PC-3 (cell line): ENCODE data around the gene MAP3K8. TPM values are rescaled to one million over a fixed set of nuclear protein-coding genes. Genes with fewer than 3 reads are reported as not detected.

Experiments used
- ATAC-seq: fragments of 200-7000 bp; cut with Tn5 transposase; 2 replicates; pipeline ENCODE4 v1.9.1; 2020; ENCODE audit warnings: mild to moderate bottlenecking, moderate library complexity
- BruUV-seq: library from RNA; stranded (reverse); fragments of 400-500 nt; replicated peaks from 2 replicates; lab custom pipeline; 2021; lab: Mats Ljungman, UMichigan
- CTCF ChIA-PET: fragments of 300-600 bp; sonication (Branson Sonifier 250); formaldehyde crosslinking; loops from one replicate; lab custom pipeline; 2022; ENCODE audit warnings: antibody characterized with exemption; lab: Charles Lee
- POLR2A ChIA-PET: fragments of 300-600 bp; sonication (Branson Sonifier 250); formaldehyde crosslinking; loops from one replicate; lab custom pipeline; 2022; ENCODE audit warnings: antibody characterized with exemption; ENCODE audit not compliant: unreplicated experiment; lab: Charles Lee
- DNase-seq: peaks from one replicate; pipeline ENCODE4 v3.0.0-alpha.2; 2015
- H2AFZ ChIP-seq: fragments of 300-600 bp; sonication (generic); 2 replicates; pipeline ENCODE4 v1.6.0; 2016; ENCODE audit warnings: antibody characterized with exemption, low read length
- H3F3A ChIP-seq: fragments of 300-600 bp; sonication (generic); one replicate; pipeline ENCODE4 v1.6.0; 2017; ENCODE audit warnings: antibody characterized with exemption, low read length, control low read depth, mild to moderate bottlenecking; ENCODE audit not compliant: unreplicated experiment
- H3K27ac ChIP-seq: fragments of 300-600 bp; sonication (generic); 2 replicates; pipeline ENCODE4 v1.5.1; 2016; ENCODE audit warnings: mild to moderate bottlenecking, low read length
- H3K27me3 ChIP-seq: fragments of 300-600 bp; sonication (generic); 2 replicates; pipeline ENCODE4 v1.6.1; 2016; ENCODE audit warnings: low read length, mixed read lengths
- H3K36me3 ChIP-seq: fragments of 300-600 bp; sonication (generic); 2 replicates; pipeline ENCODE4 v1.6.1; 2016; ENCODE audit warnings: low read depth, mixed run types, low read length, mixed read lengths
- H3K4me1 ChIP-seq: fragments of 300-600 bp; sonication (generic); 2 replicates; pipeline ENCODE4 v1.5.1; 2016; ENCODE audit warnings: low read length; ENCODE audit not compliant: insufficient read depth
- H3K4me2 ChIP-seq: fragments of 300-600 bp; sonication (generic); 2 replicates; pipeline ENCODE4 v1.6.0; 2016; ENCODE audit warnings: low read length
- H3K4me3 ChIP-seq: fragments of 300-600 bp; sonication (generic); 2 replicates; pipeline ENCODE4 v1.5.1; 2016; ENCODE audit warnings: mild to moderate bottlenecking, low read length, mixed read lengths
- H3K79me2 ChIP-seq: fragments of 300-600 bp; sonication (generic); 2 replicates; pipeline ENCODE4 v1.6.1; 2017; ENCODE audit warnings: low read length, mixed read lengths
- H3K9ac ChIP-seq: fragments of 300-600 bp; sonication (generic); 2 replicates; pipeline ENCODE4 v1.6.0; 2016; ENCODE audit warnings: mild to moderate bottlenecking, low read length
- H3K9me2 ChIP-seq: fragments of 300-600 bp; sonication (generic); replicated peaks from 2 replicates; pipeline ENCODE4 v1.6.1; 2016; ENCODE audit warnings: mixed run types, low read length, mixed read lengths
- H3K9me3 ChIP-seq: fragments of 300-600 bp; sonication (generic); 2 replicates; pipeline ENCODE4 v1.6.1; 2016; ENCODE audit warnings: low read length, mixed read lengths
- H4K20me1 ChIP-seq: fragments of 300-600 bp; sonication (generic); 2 replicates; pipeline ENCODE4 v1.6.1; 2016; ENCODE audit warnings: low read length, mixed read lengths
- EZH2 ChIP-seq: fragments of 300-600 bp; sonication (generic); IDR thresholded peaks from one replicate; pipeline ENCODE4 v1.6.1; 2017; ENCODE audit warnings: antibody characterized with exemption, mild to moderate bottlenecking, low read length; ENCODE audit not compliant: unreplicated experiment
- EZH2phosphoT487 ChIP-seq: fragments of 300-600 bp; sonication (generic); IDR thresholded peaks from 2 replicates; pipeline ENCODE4 v1.6.1; 2018; ENCODE audit warnings: mild to moderate bottlenecking, antibody characterized with exemption, low read length, borderline replicate concordance
- intact Hi-C: fragments of 100-400 bp; cut with micrococcal nuclease; formaldehyde crosslinking; loops from 2 replicates; pipeline ENCODE4 v1.9.0; 2023
- total RNA-seq: library from RNA; depleted of rRNA; stranded (reverse); fragments of >200 nt; gene quantifications from 2 replicates; pipeline ENCODE4 v1.2.3, GENCODE V29; 2014
- TF ChIP-seq, protein P1 (sequence below): fragments of 300-600 bp; sonication (generic); conservative IDR thresholded peaks from 2 replicates; pipeline ENCODE4 v1.5.1; 2017; ENCODE audit warnings: antibody characterized with exemption, low read depth, mild to moderate bottlenecking, low read length

The MAP3K8 gene
- total RNA-seq, 1 experiment from 2014 or later, result 6.5 TPM

GRCh38 chr10:30499816-30500215 lies 65.8 kb downstream of the MAP3K8 start:
- Histone ChIP-seq H3K27ac (no peak overlapping the region), H2AFZ (no peak overlapping the region), H3K4me1 (peaks cover 22% of the 10 kb centered on the region), H4K20me1 (no peaks in the 10 kb centered on the region), H3K4me2 (no peak overlapping the region), H3K79me2 (no peaks in the 10 kb centered on the region), H3K9me2 (no peaks in the 10 kb centered on the region), H3K9me3 (no peaks in the 10 kb centered on the region), H3F3A (no peaks in the 10 kb centered on the region), H3K4me3 (no peak overlapping the region), H3K9ac (no peak overlapping the region), H3K36me3 (no peaks in the 10 kb centered on the region), H3K27me3 (no peaks in the 10 kb centered on the region)
- DNase-seq, result no peak
- BruUV-seq, result no TSS peak
- POLR2A ChIA-PET, result no interaction called here
- CTCF ChIA-PET, result no interaction called here
- TF ChIP-seq EZH2phosphoT487 (no peak), EZH2 (no peak)
- TF ChIP-seq, protein P1, sequence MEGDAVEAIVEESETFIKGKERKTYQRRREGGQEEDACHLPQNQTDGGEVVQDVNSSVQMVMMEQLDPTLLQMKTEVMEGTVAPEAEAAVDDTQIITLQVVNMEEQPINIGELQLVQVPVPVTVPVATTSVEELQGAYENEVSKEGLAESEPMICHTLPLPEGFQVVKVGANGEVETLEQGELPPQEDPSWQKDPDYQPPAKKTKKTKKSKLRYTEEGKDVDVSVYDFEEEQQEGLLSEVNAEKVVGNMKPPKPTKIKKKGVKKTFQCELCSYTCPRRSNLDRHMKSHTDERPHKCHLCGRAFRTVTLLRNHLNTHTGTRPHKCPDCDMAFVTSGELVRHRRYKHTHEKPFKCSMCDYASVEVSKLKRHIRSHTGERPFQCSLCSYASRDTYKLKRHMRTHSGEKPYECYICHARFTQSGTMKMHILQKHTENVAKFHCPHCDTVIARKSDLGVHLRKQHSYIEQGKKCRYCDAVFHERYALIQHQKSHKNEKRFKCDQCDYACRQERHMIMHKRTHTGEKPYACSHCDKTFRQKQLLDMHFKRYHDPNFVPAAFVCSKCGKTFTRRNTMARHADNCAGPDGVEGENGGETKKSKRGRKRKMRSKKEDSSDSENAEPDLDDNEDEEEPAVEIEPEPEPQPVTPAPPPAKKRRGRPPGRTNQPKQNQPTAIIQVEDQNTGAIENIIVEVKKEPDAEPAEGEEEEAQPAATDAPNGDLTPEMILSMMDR, result no peak
- intact Hi-C loops, result no loop called here
- ATAC-seq, result no peak

DNA sequence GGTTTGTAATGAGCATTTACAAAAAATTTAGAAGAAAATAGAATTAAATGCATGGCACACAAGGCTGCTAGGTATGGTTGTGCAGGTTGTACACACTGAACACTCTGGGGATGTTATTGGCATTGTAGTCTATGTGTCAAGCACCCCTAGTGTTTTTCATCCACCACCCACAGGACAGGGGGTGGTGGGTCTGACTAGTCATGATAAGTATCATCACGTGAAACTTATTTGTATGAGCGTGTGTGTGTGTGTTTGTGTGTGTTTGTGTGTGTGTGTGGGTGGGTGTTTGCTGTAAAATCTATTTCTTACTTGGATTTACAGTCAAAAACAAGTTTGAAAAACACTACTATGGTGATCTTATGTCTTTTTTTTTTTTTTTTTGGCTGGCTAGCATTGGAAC lies 66.5 kb downstream of the MAP3K8 start:
- H3K27me3 ChIP-seq, result no peaks in the 10 kb centered on the region
- ATAC-seq, result no peak
- no peaks in the 10 kb centered on the region for H3K9me3 ChIP-seq
- intact Hi-C loops, result no loop called here
- no peaks in the 10 kb centered on the region for H3F3A ChIP-seq
- H3K36me3 ChIP-seq, result no peaks in the 10 kb centered on the region
- H3K9me2 ChIP-seq, result no peaks in the 10 kb centered on the region
- DNase-seq, result no peak
- H3K4me2 ChIP-seq, result no peak overlapping the region
- CTCF ChIA-PET, result no interaction called here
- TF ChIP-seq EZH2 (no peak), EZH2phosphoT487 (no peak)
- TF ChIP-seq, protein P1, result no peak
- H3K27ac ChIP-seq, result no peak overlapping the region
- no peak overlapping the region for H3K9ac ChIP-seq
- no peak overlapping the region for H2AFZ ChIP-seq
- no peak overlapping the region for H3K4me3 ChIP-seq
- H3K4me1 ChIP-seq, result peaks cover 18% of the 10 kb centered on the region
- POLR2A ChIA-PET, result no interaction called here
- H3K79me2 ChIP-seq, result no peaks in the 10 kb centered on the region
- BruUV-seq, result no TSS peak
- no peaks in the 10 kb centered on the region for H4K20me1 ChIP-seq

DNA sequence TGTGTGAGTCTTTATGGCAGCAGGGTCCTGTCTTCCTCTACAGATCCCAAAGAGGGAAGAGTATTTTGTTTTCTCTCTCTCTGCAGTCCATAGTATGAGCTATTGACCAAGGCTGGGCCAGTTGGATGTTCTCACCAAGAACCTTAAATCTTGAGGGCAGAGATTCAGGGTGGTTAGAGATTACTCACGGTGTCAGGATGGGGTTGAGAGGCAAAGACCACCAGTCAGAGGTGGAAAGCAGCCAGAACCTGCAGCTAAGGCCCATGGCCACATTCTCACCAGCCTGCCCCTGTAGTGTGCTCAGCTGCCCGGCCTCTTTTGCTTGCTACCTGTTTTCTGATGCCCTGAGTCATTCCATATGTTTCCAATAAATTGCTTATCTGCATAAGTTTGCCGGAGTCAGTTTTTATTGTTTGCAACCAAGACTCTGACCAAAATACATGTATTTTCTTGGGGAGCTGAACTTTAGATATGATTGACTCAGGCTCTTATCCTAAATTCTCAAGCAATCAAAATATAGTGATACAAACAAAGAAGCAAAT lies 67.0 kb downstream of the MAP3K8 start:
- ChIA-PET POLR2A (no interaction called here), CTCF (no interaction called here)
- no peak overlapping the region for H3K9ac ChIP-seq
- ATAC-seq, result no peak
- no peak overlapping the region for H3K4me3 ChIP-seq
- H2AFZ ChIP-seq, result no peak overlapping the region
- H3K4me2 ChIP-seq, result no peak overlapping the region
- H3K9me3 ChIP-seq, result no peaks in the 10 kb centered on the region
- H3K9me2 ChIP-seq, result no peaks in the 10 kb centered on the region
- no peaks in the 10 kb centered on the region for H3K27me3 ChIP-seq
- H3F3A ChIP-seq, result no peaks in the 10 kb centered on the region
- H3K79me2 ChIP-seq, result no peaks in the 10 kb centered on the region
- no peaks in the 10 kb centered on the region for H4K20me1 ChIP-seq
- DNase-seq, result peak; percentile 19
- H3K36me3 ChIP-seq, result no peaks in the 10 kb centered on the region
- intact Hi-C loops, result no loop called here
- TF ChIP-seq EZH2 (no peak), EZH2phosphoT487 (no peak)
- TF ChIP-seq, protein P1, result no peak
- H3K27ac ChIP-seq, result no peak overlapping the region
- H3K4me1 ChIP-seq, result peaks cover 15% of the 10 kb centered on the region
- BruUV-seq, result no TSS peak
